NCI-H2196 treated with DMSO at 0.1 percent for 48 hours (cell line): Measurements from ENCODE around the gene CERS2.

Source experiments
- DNase-seq: peaks from one replicate; lab custom pipeline; 2025; ENCODE audit not compliant: unreplicated experiment; lab: John Stamatoyannopoulos, UW

The CERS2 gene

DNA sequence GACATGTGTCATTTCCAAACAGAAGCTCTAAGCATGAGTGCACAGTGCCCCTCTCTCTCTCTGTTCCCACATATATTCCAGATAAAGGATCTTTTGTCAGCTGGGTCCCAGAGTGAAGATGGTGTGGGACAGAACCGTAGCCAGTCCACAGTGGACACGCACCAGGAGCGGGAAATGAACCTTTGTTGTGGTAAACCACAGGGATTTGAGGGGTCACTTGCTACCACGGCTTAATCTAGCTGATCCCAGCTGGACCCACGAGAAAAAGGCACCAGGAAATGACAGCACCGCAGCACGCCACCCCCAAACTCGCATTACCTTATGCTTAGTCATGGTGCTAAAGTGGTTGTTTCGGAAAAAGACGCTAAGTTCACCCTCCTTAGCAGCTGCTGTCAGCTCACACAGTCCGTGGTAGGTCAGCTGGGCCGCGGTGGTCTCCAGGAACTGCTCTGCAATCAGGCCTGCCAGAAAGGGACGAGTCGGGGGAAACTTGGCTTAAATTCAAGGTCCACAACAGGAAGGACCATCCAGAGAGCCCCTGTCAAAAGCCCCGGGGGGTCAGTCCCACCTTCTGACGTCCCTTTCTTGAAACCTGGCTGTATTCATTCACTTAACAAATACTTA is 24.5 kb upstream of the CERS2 start:
- no peak for DNase-seq

- no peak for DNase-seq
Measured at GRCh38 chr1:150997949-150998348, 23.3 kb upstream of the CERS2 start.

DNA sequence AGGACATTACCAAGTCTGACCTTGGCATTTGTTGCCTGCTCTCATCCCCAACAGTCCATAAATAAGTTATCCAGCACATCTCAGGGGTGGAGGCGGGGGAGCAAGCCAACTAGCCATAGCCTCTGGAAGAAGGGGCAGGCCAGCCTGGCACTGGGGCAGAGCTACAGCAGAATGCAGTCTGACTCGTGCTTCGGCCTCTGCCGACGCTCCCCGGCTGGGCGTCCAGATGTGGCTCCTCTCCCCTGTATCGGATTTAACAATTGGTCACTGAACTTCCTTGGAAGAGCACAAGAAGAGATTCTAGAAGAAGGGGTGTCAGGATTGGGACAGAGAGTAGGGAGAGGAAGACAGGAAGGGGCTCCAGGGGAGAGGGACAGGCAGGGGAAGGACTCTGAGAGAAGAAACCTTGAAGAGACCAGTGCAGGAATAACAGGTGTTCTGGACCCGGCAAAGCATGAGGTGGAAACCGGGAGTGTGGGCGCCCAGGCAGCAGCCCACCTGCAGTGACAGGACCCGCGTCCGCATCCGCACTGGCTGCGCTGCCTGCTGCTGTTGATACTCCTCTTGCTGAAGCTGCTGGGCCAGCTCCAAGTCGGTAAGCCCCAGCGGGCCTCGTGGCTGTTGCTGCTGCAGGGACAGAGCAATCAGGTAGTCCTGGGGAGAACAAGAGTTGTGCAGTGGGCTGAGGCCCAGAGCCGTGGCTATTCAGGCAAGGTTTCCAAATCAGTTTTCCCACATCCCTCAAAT is 22.7 kb upstream of the CERS2 start:
- DNase-seq, result no peak

GRCh38 chr1:150995896-150996295 is 21.3 kb upstream of the CERS2 start:
- DNase-seq, result no peak

GRCh38 chr1:150995460-150995859 is 20.8 kb upstream of the CERS2 start:
- DNase-seq, result no peak

DNA sequence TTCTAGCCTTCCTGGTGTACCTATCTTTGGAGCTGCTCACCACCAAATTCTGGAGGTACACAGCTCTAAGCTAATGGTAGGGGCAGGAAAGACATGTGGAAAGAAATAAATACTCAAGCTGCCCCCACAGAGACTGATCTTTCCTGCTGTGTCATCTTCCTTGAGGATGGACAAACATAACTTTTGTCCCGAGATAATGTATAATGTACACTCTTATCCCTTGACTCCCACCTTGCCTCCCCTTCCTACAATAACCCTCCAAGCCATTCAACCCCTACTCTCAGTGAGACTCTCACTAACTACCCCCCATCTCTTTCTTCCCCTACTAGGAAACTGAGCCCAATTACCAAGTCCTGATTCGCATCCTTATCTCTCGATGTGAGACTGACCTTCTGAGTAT is 19.6 kb upstream of the CERS2 start:
- no peak for DNase-seq

DNA sequence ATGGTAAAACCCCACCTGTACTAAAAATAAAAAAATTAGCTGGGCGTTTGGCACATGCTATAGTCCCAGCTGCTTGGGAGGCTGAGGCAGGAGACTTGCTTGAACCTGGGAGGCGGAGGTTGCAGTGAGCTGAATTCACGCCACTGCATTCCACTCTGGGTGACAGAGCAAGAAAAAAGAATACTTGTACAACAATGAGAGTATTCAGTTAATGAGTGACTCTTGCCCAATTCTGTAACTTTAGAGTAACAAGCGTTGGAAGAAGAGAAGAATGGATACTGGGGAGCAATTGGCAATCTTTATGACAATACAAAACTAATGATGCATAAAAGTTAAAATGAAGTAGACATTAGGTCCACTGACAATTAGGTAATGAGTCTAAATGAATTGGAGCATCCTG is 18.0 kb upstream of the CERS2 start:
- DNase-seq, result no peak

DNA sequence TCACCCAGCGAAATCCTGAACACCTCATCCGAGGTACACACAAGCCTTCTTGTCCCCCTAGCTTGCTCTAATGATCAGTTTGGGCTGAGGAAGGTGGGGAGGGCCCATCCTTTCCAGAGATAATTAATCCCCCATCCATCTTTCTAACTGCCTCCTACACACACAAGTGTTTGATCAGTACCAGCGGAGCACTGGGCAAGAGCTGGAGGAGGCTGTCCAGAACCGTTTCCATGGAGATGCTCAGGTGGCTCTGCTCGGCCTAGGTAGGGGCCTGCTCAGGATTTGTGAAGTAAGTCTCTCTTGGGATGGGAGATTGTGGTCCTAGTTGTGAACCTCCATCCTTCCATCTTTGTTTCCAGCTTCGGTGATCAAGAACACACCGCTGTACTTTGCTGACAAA is 13.3 kb upstream of the CERS2 start:
- DNase-seq, result no peak

- no peak for DNase-seq
Measured at GRCh38 chr1:150985179-150985825, 10.7 kb upstream of the CERS2 start.

DNA sequence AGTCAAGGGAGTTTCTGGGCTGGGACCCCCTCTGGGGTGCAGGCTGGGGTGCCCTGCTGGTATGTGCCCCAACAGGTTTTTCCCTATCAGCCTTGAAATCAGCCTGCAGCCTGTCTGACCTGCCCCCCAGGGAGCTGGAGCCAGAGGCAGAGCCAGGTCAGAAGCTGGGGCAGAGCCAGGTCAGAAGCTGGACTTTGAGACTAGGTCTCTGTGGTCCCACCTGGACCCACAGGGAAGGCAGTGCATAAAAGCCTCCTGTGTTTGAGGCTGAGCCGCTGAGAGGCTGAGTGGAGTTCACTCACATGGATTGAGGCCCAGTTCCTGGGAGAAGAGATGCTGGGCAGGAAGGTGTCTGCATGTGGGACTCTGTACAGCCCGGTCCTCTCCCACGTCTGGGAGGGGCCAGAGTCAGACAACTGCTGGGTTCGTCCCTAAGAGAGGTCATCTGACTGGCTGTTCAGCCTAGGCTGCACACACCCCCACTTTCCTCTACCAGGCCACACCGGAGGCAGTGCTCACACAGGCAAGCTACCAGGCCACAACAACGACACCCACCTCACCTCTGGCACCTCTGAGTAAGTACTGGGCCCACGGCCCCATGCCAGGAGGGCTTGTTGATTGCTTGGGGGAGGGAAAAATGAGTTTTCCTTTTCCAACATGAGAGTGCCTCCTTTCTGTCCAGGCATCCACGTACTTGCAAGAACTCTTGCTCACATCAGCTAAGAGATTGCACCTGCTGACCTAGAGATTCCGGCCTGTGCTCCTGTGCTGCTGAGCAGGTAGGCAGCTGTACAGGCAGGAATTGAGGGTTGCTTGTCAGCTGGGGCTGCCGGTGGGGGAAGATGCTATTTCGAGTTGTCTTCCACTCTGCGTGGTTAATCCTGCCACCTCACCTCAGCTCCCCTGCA is 7.4 kb upstream of the CERS2 start, which contains the start of gene ANXA9:
TSS of gene ANXA9 (plus strand) at position 488 of the 908 bp plus-strand sequence. CDS start 814 bp downstream, outside the sequence.
- DNase-seq, result peak; percentile 27

DNA sequence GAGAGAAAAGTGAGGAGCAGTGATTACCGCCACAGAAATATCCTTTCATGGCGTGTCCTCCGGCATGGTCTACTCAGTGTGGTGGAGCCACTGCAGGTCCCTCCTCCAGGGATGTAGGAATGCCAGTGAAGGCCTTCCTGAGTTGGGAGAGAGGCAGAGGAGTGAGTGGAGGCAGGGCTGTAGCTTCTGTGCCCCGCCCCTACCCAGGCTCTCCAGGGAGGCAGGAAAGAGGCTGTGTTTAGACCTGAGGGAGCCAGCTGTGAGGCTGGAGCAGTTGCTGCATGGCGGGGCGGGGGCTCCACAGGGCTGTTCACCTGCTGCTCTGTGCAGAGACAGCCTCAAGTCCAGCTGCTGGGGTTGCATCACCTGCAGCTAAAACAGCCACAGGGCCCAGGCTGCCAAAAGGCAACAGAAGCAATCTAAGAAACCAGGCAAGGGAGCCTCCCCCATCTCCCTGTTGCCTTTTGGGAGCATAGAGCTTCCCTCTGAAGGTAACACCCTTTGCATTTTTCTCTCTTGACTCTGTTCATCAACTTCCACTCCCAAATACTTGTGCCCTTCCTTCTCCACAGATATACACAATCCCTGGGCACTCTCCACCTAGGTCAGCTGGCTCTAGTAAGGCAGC is 6.7 kb upstream of the CERS2 start:
- peak; percentile 59 for DNase-seq

GRCh38 chr1:150979092-150980056 is 4.7 kb upstream of the CERS2 start:
- DNase-seq, result peak; percentile 44

DNA sequence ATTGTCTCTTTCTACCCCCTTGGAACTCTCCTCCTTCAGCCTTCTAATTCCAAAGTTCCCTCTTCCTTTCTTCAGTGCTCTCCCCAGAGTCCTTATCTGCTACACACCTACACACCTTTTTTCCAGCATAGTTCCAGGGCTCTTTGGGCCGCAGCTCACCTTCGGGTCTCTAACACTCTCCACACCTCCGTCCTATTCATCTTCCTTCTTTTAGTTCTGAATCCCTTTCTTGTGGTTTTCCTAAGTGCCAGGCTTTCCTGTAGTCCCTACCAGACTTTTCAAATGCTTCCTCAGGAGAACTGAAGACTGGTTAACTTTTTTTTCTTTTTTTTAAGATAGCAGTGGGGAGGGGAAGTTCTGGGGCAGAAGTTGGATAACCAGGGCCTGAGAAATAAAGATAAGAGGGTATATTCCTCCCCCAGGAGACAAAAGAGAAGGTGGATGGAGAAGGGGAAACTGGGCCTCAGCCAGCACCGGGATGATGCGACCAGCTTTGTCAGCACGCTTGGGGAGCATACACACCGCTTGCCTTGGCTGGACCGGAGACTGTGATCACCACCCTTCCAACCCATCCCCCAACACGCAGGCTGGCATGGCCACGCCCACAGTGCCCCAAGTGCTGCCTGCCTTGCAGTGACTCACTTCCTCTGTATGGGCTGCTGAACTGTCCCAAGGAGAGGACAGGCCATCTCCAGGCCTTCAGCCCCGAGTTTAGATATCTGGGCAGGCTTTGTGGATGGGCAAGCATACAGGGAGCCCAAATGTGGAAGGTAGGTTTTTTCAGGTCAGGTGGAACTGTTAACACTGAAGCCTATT is 2.5 kb upstream of the CERS2 start:
- peak; percentile 34 for DNase-seq

GRCh38 chr1:150976401-150976821 is 1.8 kb upstream of the CERS2 start:
- no peak for DNase-seq

GRCh38 chr1:150973836-150974579 is 627 bp downstream of the CERS2 start:
- DNase-seq, result no peak

GRCh38 chr1:150973258-150973835 is 1.3 kb downstream of the CERS2 start:
- DNase-seq, result no peak

DNA sequence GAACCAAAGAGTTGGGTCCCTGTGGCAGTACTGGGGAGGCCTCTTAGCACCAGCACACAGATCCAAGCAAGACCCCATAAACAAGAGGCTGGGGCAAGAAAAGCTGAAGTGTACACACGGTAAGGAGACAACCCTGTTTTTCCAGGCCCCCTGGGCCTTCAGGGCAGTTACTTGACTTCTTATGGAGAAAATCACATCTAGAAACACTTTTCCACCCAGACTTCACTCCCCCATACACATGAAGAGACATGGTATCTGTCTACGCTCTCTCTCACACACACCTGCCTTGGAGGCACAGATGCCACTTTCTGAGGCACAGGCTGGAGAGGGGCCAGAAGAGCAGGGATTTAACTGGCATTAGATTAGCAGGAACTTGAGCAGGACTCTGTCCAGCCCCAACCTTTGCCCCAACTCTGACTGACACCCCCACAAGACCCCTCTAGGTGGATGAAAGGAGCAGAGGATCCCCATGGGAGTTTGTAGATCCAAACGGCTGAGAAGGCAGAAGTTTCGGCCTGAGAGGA is 2.2 kb downstream of the CERS2 start:
- DNase-seq, result no peak
